Uterus (tissue), 2 donors: ENCODE data around the gene SCLY.

Experiments
- CTCF ChIP-seq, 4 experiments: fragments of 200-600 bp in 2 of 4; fragments of 450-650 bp in 2 of 4; sonication (generic) in 2 of 4; IDR thresholded peaks; one replicate each; pipeline ENCODE4 v1.5.1; 2016 to 2019; ENCODE audit warnings: antibody characterized with exemption in 4 of 4, mild to moderate bottlenecking in 2 of 4, moderate library complexity in 1 of 4
- POLR2A ChIP-seq, 2 donors: fragments of 450-650 bp; IDR thresholded peaks; one replicate each; pipeline ENCODE4 v1.6.1; 2016; ENCODE audit warnings: antibody characterized with exemption in 2 of 2, mild to moderate bottlenecking in 1 of 2, moderate library complexity in 1 of 2

GRCh38 chr2:238097201-238097987, 36.6 kb downstream of the SCLY start:
- TF ChIP-seq CTCF (IDR thresholded peaks at IDR 0.05) (no peak), POLR2A (IDR thresholded peaks at IDR 0.05) (no peak)
